ENCODE results near the gene FEM1B. TPM values are rescaled to one million over a fixed set of nuclear protein-coding genes. Genes with fewer than 3 reads are reported as not detected.

Gene FEM1B
- total RNA-seq, 1 donor from 2014 or later = 54.2 TPM

DNA sequence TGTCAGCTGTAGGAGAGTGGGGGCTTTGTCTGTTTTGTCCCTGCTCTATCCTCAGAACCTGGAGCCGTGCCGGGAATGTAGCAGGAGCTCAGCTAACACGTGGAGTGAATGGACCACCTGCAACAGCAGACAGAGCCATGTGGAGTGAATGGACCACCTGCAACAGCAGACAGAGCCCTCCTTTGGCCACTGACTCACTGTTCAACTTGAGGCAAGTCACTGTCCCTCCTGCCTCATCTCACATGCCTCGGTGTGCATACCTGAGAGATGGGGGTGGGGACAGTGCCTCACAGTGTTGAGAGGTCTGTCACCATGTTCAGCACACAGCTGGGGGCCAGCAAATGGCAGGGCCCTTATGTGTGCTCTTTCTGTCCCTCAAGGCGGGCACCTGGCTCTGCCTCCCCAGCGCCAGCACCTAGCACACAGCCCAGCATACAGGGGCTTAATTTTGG lies 27.9 kb downstream of the FEM1B start:
- Mint-ChIP-seq H3K9me3 (no peaks in the 10 kb centered on the region), H3K4me1 (ENCODE audit: unreplicated experiment) (peaks cover 22% of the 10 kb centered on the region), H3K27me3 (no peaks in the 10 kb centered on the region), H3K36me3 (no peaks in the 10 kb centered on the region), H3K4me3 (no peak overlapping the region), H3K27ac (no peak overlapping the region)
- DNase-seq (ENCODE audit: extremely low spot score, unreplicated experiment) = peak; percentile 60
- TF ChIP-seq CTCF (conservative IDR thresholded peaks at IDR 0.05) = no peak

DNA sequence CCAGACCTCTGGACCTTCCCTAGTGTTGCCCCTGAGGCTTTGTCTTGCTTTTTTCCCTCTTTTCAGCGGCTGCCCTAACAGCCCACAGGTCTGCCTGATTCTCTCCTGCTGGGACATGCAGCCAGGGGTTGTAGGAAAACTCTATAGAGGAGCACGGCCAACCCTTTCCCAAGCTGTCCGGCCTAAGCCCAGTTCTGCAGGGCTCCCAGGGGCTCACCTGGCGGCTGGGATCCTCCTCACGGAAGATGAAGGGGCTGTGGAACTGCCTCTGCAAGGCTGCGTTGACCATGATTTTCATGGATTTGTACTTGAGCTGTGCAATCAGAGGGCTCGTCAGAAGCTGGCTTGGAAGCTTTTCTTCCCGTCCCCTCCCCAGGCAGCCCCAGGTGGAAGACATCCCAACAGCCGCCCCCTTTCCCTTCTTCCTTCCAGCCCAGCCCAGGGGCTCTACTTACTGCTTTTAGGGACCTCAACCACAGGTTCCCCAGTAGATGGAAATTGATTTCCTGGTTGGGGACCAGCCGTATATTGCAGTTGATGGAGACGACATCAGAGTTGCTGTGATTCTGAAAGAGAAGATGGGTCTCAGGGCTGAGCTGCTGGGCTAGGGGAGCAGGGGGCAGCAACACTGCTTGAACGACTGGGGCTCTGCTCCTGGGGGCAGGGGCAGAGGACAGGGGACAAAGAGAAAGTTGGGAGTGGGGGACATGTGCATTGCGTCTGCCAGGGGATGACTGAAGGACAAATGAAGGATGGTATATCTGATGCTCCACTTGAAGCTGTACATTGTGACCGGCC lies 29.8 kb downstream of the FEM1B start:
- H3K36me3 Mint-ChIP-seq = no peaks in the 10 kb centered on the region
- peak overlapping the region; percentile 46 for H3K27ac Mint-ChIP-seq
- H3K4me3 Mint-ChIP-seq = no peak overlapping the region
- peaks cover 26% of the 10 kb centered on the region for H3K4me1 Mint-ChIP-seq (ENCODE audit: unreplicated experiment)
- DNase-seq (ENCODE audit: extremely low spot score, unreplicated experiment) = peak; percentile 64
- TF ChIP-seq CTCF (conservative IDR thresholded peaks at IDR 0.05) = no peak
- H3K9me3 Mint-ChIP-seq = no peaks in the 10 kb centered on the region
- no peaks in the 10 kb centered on the region for H3K27me3 Mint-ChIP-seq

- peaks cover 26% of the 10 kb centered on the region for H3K4me1 Mint-ChIP-seq (ENCODE audit: unreplicated experiment)
- H3K27me3 Mint-ChIP-seq = no peaks in the 10 kb centered on the region
- no peak overlapping the region for H3K4me3 Mint-ChIP-seq
- no peaks in the 10 kb centered on the region for H3K36me3 Mint-ChIP-seq
- H3K27ac Mint-ChIP-seq = no peak overlapping the region
- DNase-seq (ENCODE audit: extremely low spot score, unreplicated experiment) = no peak
- H3K9me3 Mint-ChIP-seq = no peaks in the 10 kb centered on the region
- no peak for TF ChIP-seq CTCF (conservative IDR thresholded peaks at IDR 0.05)
Measured at GRCh38 chr15:68309024-68309423, 31.5 kb downstream of the FEM1B start.

DNA sequence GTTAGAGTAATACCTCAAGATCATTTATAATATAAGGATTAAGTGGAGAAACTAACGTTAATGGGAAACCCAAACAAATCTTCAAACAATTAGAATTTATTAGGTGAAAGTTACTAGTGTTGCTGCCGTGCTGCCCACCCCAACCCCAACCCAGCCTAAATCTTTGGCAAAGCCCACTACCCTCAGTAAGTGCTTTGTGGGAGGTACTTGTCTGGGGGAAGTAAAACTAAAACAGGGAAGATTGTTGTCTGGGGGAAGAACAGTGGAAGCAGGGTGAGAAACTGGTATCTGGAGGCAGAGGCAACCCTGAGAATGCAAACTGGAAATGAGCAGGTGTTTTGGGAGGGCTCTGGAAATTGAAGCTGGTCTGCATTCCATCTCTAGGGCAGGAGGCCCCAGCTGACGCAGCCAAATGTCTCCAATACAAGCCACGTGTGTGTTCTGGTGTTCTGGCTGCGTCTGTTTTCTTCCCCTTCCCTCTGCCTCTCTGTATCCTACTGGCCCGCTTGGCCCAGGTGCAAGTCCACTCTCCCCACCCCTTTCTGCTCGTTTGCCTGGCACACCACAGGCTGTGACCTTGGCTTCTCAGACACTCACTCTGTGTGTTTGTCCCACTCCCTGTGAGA lies 32.7 kb downstream of the FEM1B start:
- Mint-ChIP-seq H3K4me1 (ENCODE audit: unreplicated experiment) (peaks cover 30% of the 10 kb centered on the region), H3K36me3 (no peaks in the 10 kb centered on the region), H3K4me3 (no peak overlapping the region), H3K27ac (peak overlapping the region; percentile 83), H3K9me3 (no peaks in the 10 kb centered on the region), H3K27me3 (no peaks in the 10 kb centered on the region)
- no peak for DNase-seq (ENCODE audit: extremely low spot score, unreplicated experiment)
- TF ChIP-seq CTCF (conservative IDR thresholded peaks at IDR 0.05) = no peak

GRCh38 chr15:68310804-68311463 lies 33.4 kb downstream of the FEM1B start:
- peak; percentile 56 for DNase-seq (ENCODE audit: extremely low spot score, unreplicated experiment)
- Mint-ChIP-seq H3K27me3 (no peaks in the 10 kb centered on the region), H3K36me3 (no peaks in the 10 kb centered on the region), H3K4me1 (ENCODE audit: unreplicated experiment) (peaks cover 31% of the 10 kb centered on the region), H3K27ac (peak overlapping the region; percentile 83), H3K4me3 (no peak overlapping the region), H3K9me3 (no peaks in the 10 kb centered on the region)
- TF ChIP-seq CTCF (conservative IDR thresholded peaks at IDR 0.05) = no peak
